Measurements from ENCODE around the gene MYO9A. TPM values are rescaled to one million over a fixed set of nuclear protein-coding genes. Genes with fewer than 3 reads are reported as not detected.

The MYO9A gene
- total RNA-seq, 1 experiment from 2014 or later: 23.0 TPM

- no peak overlapping the region for H3K4me3 ChIP-seq (replicated peaks in 1 of 2; ENCODE audit: low read depth in 1 of 2, low read length in 2 of 2)
- intact Hi-C loops (cut with micrococcal nuclease): no loop called here
- H3K4me1 ChIP-seq (ENCODE audit: control insufficient read depth in 1 of 2, insufficient read depth in 2 of 2, low read length in 2 of 2): peaks cover 4 to 9% of the 10 kb centered on the region in 2 experiments; a peak in 2 of 4 replicates
- peaks cover 50% of the 10 kb centered on the region for H3K79me2 ChIP-seq (ENCODE audit: insufficient read depth, low read length)
- no peak overlapping the region for H3K9ac ChIP-seq (ENCODE audit: low read length)
- CTCF ChIA-PET: no interaction called here
- DNase-seq (ENCODE audit: low read depth, low spot score): no peak
- H3K9me3 ChIP-seq (ENCODE audit: control insufficient read depth in 1 of 2, insufficient read depth in 1 of 2, low read depth in 1 of 2, low read length in 2 of 2): no peaks in the 10 kb centered on the region
- BruUV-seq (replicated peaks): no TSS peak
- no peak overlapping the region for H3K4me2 ChIP-seq (ENCODE audit: low read length)
- no peak for ATAC-seq
- H2AFZ ChIP-seq (ENCODE audit: low read depth, low read length, poor library complexity, severe bottlenecking): no peak overlapping the region
- H3K27me3 ChIP-seq (ENCODE audit: insufficient read depth, low read length): no peaks in the 10 kb centered on the region
- no peaks in the 10 kb centered on the region for H3K9me2 ChIP-seq (ENCODE audit: insufficient read depth)
- H3K36me3 ChIP-seq (ENCODE audit: control insufficient read depth in 1 of 2, insufficient read depth in 2 of 2, low read length in 2 of 2): no peaks in the 10 kb centered on the region
- TF ChIP-seq TCF7L2 (IDR thresholded peaks at IDR 0.05; ENCODE audit: borderline replicate concordance, extremely low read depth, insufficient read depth, insufficient read length) (no peak), SRF (IDR thresholded peaks at IDR 0.05; ENCODE audit: low read depth) (no peak), SIN3A (IDR thresholded peaks at IDR 0.05; ENCODE audit: low read depth) (no peak), SP1 (IDR thresholded peaks at IDR 0.05; ENCODE audit: low read depth) (no peak), POLR2A (IDR thresholded peaks at IDR 0.05; ENCODE audit: borderline replicate concordance, extremely low read depth, insufficient read depth, insufficient read length) (no peak)
- TF ChIP-seq, protein P1, sequence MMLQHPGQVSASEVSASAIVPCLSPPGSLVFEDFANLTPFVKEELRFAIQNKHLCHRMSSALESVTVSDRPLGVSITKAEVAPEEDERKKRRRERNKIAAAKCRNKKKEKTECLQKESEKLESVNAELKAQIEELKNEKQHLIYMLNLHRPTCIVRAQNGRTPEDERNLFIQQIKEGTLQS (IDR thresholded peaks at IDR 0.05): no peak
- TF ChIP-seq, protein P2, sequence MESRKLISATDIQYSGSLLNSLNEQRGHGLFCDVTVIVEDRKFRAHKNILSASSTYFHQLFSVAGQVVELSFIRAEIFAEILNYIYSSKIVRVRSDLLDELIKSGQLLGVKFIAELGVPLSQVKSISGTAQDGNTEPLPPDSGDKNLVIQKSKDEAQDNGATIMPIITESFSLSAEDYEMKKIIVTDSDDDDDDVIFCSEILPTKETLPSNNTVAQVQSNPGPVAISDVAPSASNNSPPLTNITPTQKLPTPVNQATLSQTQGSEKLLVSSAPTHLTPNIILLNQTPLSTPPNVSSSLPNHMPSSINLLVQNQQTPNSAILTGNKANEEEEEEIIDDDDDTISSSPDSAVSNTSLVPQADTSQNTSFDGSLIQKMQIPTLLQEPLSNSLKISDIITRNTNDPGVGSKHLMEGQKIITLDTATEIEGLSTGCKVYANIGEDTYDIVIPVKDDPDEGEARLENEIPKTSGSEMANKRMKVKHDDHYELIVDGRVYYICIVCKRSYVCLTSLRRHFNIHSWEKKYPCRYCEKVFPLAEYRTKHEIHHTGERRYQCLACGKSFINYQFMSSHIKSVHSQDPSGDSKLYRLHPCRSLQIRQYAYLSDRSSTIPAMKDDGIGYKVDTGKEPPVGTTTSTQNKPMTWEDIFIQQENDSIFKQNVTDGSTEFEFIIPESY (IDR thresholded peaks at IDR 0.05; ENCODE audit: extremely low read depth, insufficient replicate concordance, low read length): no peak
- POLR2A ChIA-PET: no interaction called here
- no peaks in the 10 kb centered on the region for H4K20me1 ChIP-seq (ENCODE audit: insufficient read depth)
- RAD21 ChIA-PET (ENCODE audit: low non-redundant PET in 1 of 2, low total read pairs in 2 of 2, uncharacterized antibody in 2 of 2, unreplicated experiment in 2 of 2): no interaction called here
- H3K27ac ChIP-seq (ENCODE audit: low read depth, low read length): no peak overlapping the region
Measured at GRCh38 chr15:72113347-72114031, 4.5 kb downstream of the MYO9A start.

DNA sequence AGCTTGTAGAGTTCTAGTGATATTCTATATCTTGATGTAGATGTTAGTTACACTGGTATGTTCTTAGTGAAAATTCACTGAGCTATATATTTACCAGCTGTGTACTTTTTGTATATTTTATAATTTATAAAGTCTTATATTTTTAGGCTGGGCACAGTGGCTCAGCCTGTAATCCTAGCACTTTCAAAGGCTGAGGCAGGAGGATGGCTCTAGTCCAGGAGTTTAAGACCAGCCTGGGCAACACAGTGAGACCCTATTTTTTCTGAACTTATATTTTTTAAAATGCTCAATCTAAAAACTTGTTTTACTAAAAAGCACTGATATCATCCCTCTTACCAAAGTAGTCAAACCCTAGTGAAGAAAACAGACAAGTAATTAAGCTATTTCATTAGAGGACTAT lies 5.1 kb downstream of the MYO9A start:
- Histone ChIP-seq H3K9me2 (ENCODE audit: insufficient read depth) (no peaks in the 10 kb centered on the region), H4K20me1 (ENCODE audit: insufficient read depth) (no peaks in the 10 kb centered on the region), H3K27ac (ENCODE audit: low read depth, low read length) (no peak overlapping the region), H3K9ac (ENCODE audit: low read length) (no peak overlapping the region), H3K9me3 (ENCODE audit: control insufficient read depth in 1 of 2, insufficient read depth in 1 of 2, low read depth in 1 of 2, low read length in 2 of 2) (no peaks in the 10 kb centered on the region), H3K4me2 (ENCODE audit: low read length) (no peak overlapping the region), H3K36me3 (ENCODE audit: control insufficient read depth in 1 of 2, insufficient read depth in 2 of 2, low read length in 2 of 2) (no peaks in the 10 kb centered on the region), H3K4me1 (ENCODE audit: control insufficient read depth in 1 of 2, insufficient read depth in 2 of 2, low read length in 2 of 2) (peaks cover 4 to 9% of the 10 kb centered on the region in 2 experiments; a peak in 2 of 4 replicates), H3K79me2 (ENCODE audit: insufficient read depth, low read length) (peaks cover 55% of the 10 kb centered on the region), H3K4me3 (replicated peaks in 1 of 2; ENCODE audit: low read depth in 1 of 2, low read length in 2 of 2) (no peak overlapping the region), H3K27me3 (ENCODE audit: insufficient read depth, low read length) (no peaks in the 10 kb centered on the region), H2AFZ (ENCODE audit: low read depth, low read length, poor library complexity, severe bottlenecking) (no peak overlapping the region)
- ATAC-seq (no peak), DNase-seq (ENCODE audit: low read depth, low spot score) (no peak)
- POLR2A ChIA-PET: no interaction called here
- RAD21 ChIA-PET (ENCODE audit: low non-redundant PET in 1 of 2, low total read pairs in 2 of 2, uncharacterized antibody in 2 of 2, unreplicated experiment in 2 of 2): no interaction called here
- intact Hi-C loops (cut with micrococcal nuclease): no loop called here
- CTCF ChIA-PET: no interaction called here
- TF ChIP-seq CBX3 (IDR thresholded peaks at IDR 0.05; ENCODE audit: low read depth) (no peak), ZFX (IDR thresholded peaks at IDR 0.05) (no peak), FOSL1 (IDR thresholded peaks at IDR 0.05; ENCODE audit: low read depth) (no peak), JUND (IDR thresholded peaks at IDR 0.05) (no peak)
- TF ChIP-seq, protein P2 (IDR thresholded peaks at IDR 0.05; ENCODE audit: extremely low read depth, insufficient replicate concordance, low read length): no peak
- no TSS peak for BruUV-seq (replicated peaks)
